ENCODE data around the gene PHF12.

Gene PHF12

GRCh38 chr17:28917029-28917428 is 34.3 kb downstream of the PHF12 start:
- H3K4me3 ChIP-seq (ENCODE audit: low read length) = no peak overlapping the region
- H3K79me2 ChIP-seq (ENCODE audit: control insufficient read depth, low read length) = no peaks in the 10 kb centered on the region
- H3K27ac ChIP-seq (ENCODE audit: low read depth, low read length) = no peak overlapping the region
- H3K27me3 ChIP-seq (ENCODE audit: control insufficient read depth, low read length) = no peaks in the 10 kb centered on the region
- no peak overlapping the region for H3K4me2 ChIP-seq (ENCODE audit: low read length)
- no peaks in the 10 kb centered on the region for H3K9me2 ChIP-seq (replicated peaks; ENCODE audit: control insufficient read depth, low read length)
- no peaks in the 10 kb centered on the region for H3K9me3 ChIP-seq (ENCODE audit: control insufficient read depth, insufficient read depth, low read length)
- no peaks in the 10 kb centered on the region for H3K4me1 ChIP-seq (ENCODE audit: control insufficient read depth, low read length)
- peaks cover 93% of the 10 kb centered on the region for H3K36me3 ChIP-seq (ENCODE audit: control insufficient read depth, low read length)
- H3F3A ChIP-seq (ENCODE audit: control insufficient read depth, insufficient read depth) = peaks cover 10% of the 10 kb centered on the region
- TF ChIP-seq CTCF (IDR thresholded peaks at IDR 0.05; ENCODE audit: low read depth, low read length, poor library complexity, severe bottlenecking) (no peak), EZH2phosphoT487 (IDR thresholded peaks at IDR 0.05; ENCODE audit: borderline replicate concordance, low read length) (no peak)
- H4K20me1 ChIP-seq (ENCODE audit: control insufficient read depth, insufficient read depth, low read depth, low read length) = no peaks in the 10 kb centered on the region; the same call in 1 of the 2 replicates

GRCh38 chr17:28916302-28916934 is 34.9 kb downstream of the PHF12 start:
- H3K9me2 ChIP-seq (replicated peaks; ENCODE audit: control insufficient read depth, low read length) = no peaks in the 10 kb centered on the region
- H3K9me3 ChIP-seq (ENCODE audit: control insufficient read depth, insufficient read depth, low read length) = no peaks in the 10 kb centered on the region
- H3K4me2 ChIP-seq (ENCODE audit: low read length) = no peak overlapping the region
- peaks cover 93% of the 10 kb centered on the region for H3K36me3 ChIP-seq (ENCODE audit: control insufficient read depth, low read length)
- H3K4me1 ChIP-seq (ENCODE audit: control insufficient read depth, low read length) = no peaks in the 10 kb centered on the region
- no peak overlapping the region for H3K27ac ChIP-seq (ENCODE audit: low read depth, low read length)
- H3F3A ChIP-seq (ENCODE audit: control insufficient read depth, insufficient read depth) = peaks cover 10% of the 10 kb centered on the region
- H3K4me3 ChIP-seq (ENCODE audit: low read length) = no peak overlapping the region
- H3K79me2 ChIP-seq (ENCODE audit: control insufficient read depth, low read length) = no peaks in the 10 kb centered on the region
- TF ChIP-seq EZH2phosphoT487 (IDR thresholded peaks at IDR 0.05; ENCODE audit: borderline replicate concordance, low read length) = no peak
- TF ChIP-seq CTCF (IDR thresholded peaks at IDR 0.05; ENCODE audit: low read depth, low read length, poor library complexity, severe bottlenecking) = peak; percentile 75
- H3K27me3 ChIP-seq (ENCODE audit: control insufficient read depth, low read length) = no peaks in the 10 kb centered on the region
- H4K20me1 ChIP-seq (ENCODE audit: control insufficient read depth, insufficient read depth, low read depth, low read length) = no peaks in the 10 kb centered on the region; the same call in 1 of the 2 replicates

- Histone ChIP-seq H3K79me2 (ENCODE audit: control insufficient read depth, low read length) (no peaks in the 10 kb centered on the region), H3K27me3 (ENCODE audit: control insufficient read depth, low read length) (no peaks in the 10 kb centered on the region), H3K9me2 (replicated peaks; ENCODE audit: control insufficient read depth, low read length) (no peaks in the 10 kb centered on the region), H3K36me3 (ENCODE audit: control insufficient read depth, low read length) (peaks cover 96% of the 10 kb centered on the region), H3K4me2 (ENCODE audit: low read length) (no peak overlapping the region), H3K9me3 (ENCODE audit: control insufficient read depth, insufficient read depth, low read length) (no peaks in the 10 kb centered on the region), H3K4me3 (ENCODE audit: low read length) (no peak overlapping the region), H4K20me1 (ENCODE audit: control insufficient read depth, insufficient read depth, low read depth, low read length) (no peaks in the 10 kb centered on the region; the same call in 1 of the 2 replicates), H3K4me1 (ENCODE audit: control insufficient read depth, low read length) (no peaks in the 10 kb centered on the region), H3K27ac (ENCODE audit: low read depth, low read length) (no peak overlapping the region), H3F3A (ENCODE audit: control insufficient read depth, insufficient read depth) (peaks cover 4% of the 10 kb centered on the region; the same call in 1 of the 2 replicates)
- TF ChIP-seq EZH2phosphoT487 (IDR thresholded peaks at IDR 0.05; ENCODE audit: borderline replicate concordance, low read length) = no peak
- no peak for TF ChIP-seq CTCF (IDR thresholded peaks at IDR 0.05; ENCODE audit: low read depth, low read length, poor library complexity, severe bottlenecking)
Measured at GRCh38 chr17:28912938-28913333, 38.4 kb downstream of the PHF12 start.
